Renal cortical epithelial cell (primary cell): ENCODE data around the gene DCP1B. TPM values are rescaled to one million over a fixed set of nuclear protein-coding genes. Genes with fewer than 3 reads are reported as not detected.
A peak's percentile ranks its signal among the peaks of the same experiment; 100 is the strongest.

Source experiments
- DNase-seq: peaks from one replicate; pipeline ENCODE4 v3.0.0-alpha.2; 2011; ENCODE audit warnings: low read depth
- total RNA-seq: library from RNA; depleted of rRNA; stranded (reverse); fragments of >200 nt; gene quantifications from 2 replicates; pipeline ENCODE4 v1.2.3, GENCODE V29; 2014

The DCP1B gene
- total RNA-seq, 1 donor from 2014 or later: 14.3 TPM

- no peak for DNase-seq
Observed at GRCh38 chr12:1919763-1920162, 84.5 kb downstream of the DCP1B start.

- DNase-seq: no peak
Observed at GRCh38 chr12:1919284-1919683, 85.0 kb downstream of the DCP1B start.

GRCh38 chr12:1918884-1919236, 85.4 kb downstream of the DCP1B start:
- DNase-seq: no peak

GRCh38 chr12:1918081-1918883, 86.0 kb downstream of the DCP1B start, which contains the start of gene CACNA2D4:
CACNA2D4 (minus strand) TSS chr12:1918652; CDS start chr12:1918473, 179 bp downstream.
- DNase-seq: no peak

- DNase-seq: no peak
Observed at GRCh38 chr12:1917172-1918070, 86.8 kb downstream of the DCP1B start.

GRCh38 chr12:1916371-1917171, 87.7 kb downstream of the DCP1B start:
- no peak for DNase-seq

- no peak for DNase-seq
Observed at GRCh38 chr12:1915082-1915968, 88.9 kb downstream of the DCP1B start.

GRCh38 chr12:1914114-1914911, 89.9 kb downstream of the DCP1B start:
- DNase-seq: no peak

GRCh38 chr12:1913377-1914113, 90.7 kb downstream of the DCP1B start:
- DNase-seq: no peak

GRCh38 chr12:1912580-1913376, 91.5 kb downstream of the DCP1B start:
- DNase-seq: peak; percentile 44

GRCh38 chr12:1911598-1912575, 92.4 kb downstream of the DCP1B start:
- DNase-seq: no peak

- DNase-seq: no peak
Observed at GRCh38 chr12:1910468-1910867, 93.8 kb downstream of the DCP1B start.

GRCh38 chr12:1908758-1909157, 95.5 kb downstream of the DCP1B start:
- DNase-seq: no peak

- no peak for DNase-seq
Observed at GRCh38 chr12:1907652-1908611, 96.3 kb downstream of the DCP1B start.

GRCh38 chr12:1906579-1906978, 97.7 kb downstream of the DCP1B start:
- DNase-seq: no peak

- no peak for DNase-seq
Observed at GRCh38 chr12:1904875-1905274, 99.4 kb downstream of the DCP1B start.
